Measurements from ENCODE around the gene RBBP5.

- TF ChIP-seq CTCF (conservative IDR thresholded peaks at IDR 0.05; ENCODE audit: low read depth, low read length) (no peak), POLR2A (IDR thresholded peaks at IDR 0.05; ENCODE audit: low read depth, low read length) (no peak), MAFK (IDR thresholded peaks at IDR 0.05; ENCODE audit: low read depth, low read length) (no peak), ELK1 (IDR thresholded peaks at IDR 0.05; ENCODE audit: borderline replicate concordance, low read depth, low read length) (no peak)
Measured at GRCh38 chr1:205122489-205122882, 708 bp upstream of the RBBP5 start.

All from IMR-90 (cell line).